Cardiac muscle cell (in vitro differentiated cells and primary cell): ENCODE data around the gene SFXN4. TPM values are rescaled to one million over a fixed set of nuclear protein-coding genes. Genes with fewer than 3 reads are reported as not detected.
"Not testable (repeated sequence)": the region's sequence is repeated elsewhere in the genome, so short reads cannot be mapped to it uniquely, and the experiment has no call there.

Source experiments
- DNase-seq, 2 donors: peaks; one replicate each; pipeline versions ENCODE4 v3.0.0 to v3.0.0-alpha.2; 2010 to 2017; ENCODE audit warnings: low read depth in 1 of 2, low spot score in 1 of 2
- H3K27ac ChIP-seq: fragments of 200-600 bp; sonication (generic); 2 replicates; pipeline ENCODE4 v1.5.1; 2016
- H3K27me3 ChIP-seq: fragments of 200-600 bp; sonication (generic); 2 replicates; pipeline ENCODE4 v1.6.0; 2016; ENCODE audit warnings: control low read depth
- H3K36me3 ChIP-seq: fragments of 200-600 bp; sonication (generic); 2 replicates; pipeline ENCODE4 v1.5.1; 2016; ENCODE audit warnings: control low read depth
- H3K4me1 ChIP-seq: fragments of 200-600 bp; sonication (generic); 2 replicates; pipeline ENCODE4 v1.8.1; 2017; ENCODE audit warnings: low read depth, mild to moderate bottlenecking, mixed run types
- H3K4me3 ChIP-seq: fragments of 200-600 bp; sonication (generic); 2 replicates; pipeline ENCODE4 v1.5.1; 2016; ENCODE audit warnings: mild to moderate bottlenecking
- H3K9me3 ChIP-seq: fragments of 200-600 bp; sonication (generic); 2 replicates; pipeline ENCODE4 v1.5.1; 2017; ENCODE audit warnings: low read depth, mild to moderate bottlenecking, control low read depth
- polyA plus RNA-seq: library from polyadenylated mRNA; unstranded; fragments of >200 nt; fragmentation: Nextera tagmentation; extraction: Ambion mirVana; gene quantifications from 2 replicates; pipeline ENCODE4 v1.2.1, GENCODE V29; 2016
- total RNA-seq: library from RNA; depleted of rRNA; stranded (reverse); fragments of >200 nt; gene quantifications from 2 replicates; pipeline ENCODE4 v1.2.3, GENCODE V29; 2016
- TF ChIP-seq, protein P1 (sequence below): IDR thresholded peaks from 2 replicates; pipeline ENCODE4 v1.5.1; 2012; ENCODE audit warnings: low read depth, mild to moderate bottlenecking, low read length

The SFXN4 gene
- total and polyA plus RNA-seq, 2 experiments from 2014 or later = 21.4 to 53.2 TPM

DNA sequence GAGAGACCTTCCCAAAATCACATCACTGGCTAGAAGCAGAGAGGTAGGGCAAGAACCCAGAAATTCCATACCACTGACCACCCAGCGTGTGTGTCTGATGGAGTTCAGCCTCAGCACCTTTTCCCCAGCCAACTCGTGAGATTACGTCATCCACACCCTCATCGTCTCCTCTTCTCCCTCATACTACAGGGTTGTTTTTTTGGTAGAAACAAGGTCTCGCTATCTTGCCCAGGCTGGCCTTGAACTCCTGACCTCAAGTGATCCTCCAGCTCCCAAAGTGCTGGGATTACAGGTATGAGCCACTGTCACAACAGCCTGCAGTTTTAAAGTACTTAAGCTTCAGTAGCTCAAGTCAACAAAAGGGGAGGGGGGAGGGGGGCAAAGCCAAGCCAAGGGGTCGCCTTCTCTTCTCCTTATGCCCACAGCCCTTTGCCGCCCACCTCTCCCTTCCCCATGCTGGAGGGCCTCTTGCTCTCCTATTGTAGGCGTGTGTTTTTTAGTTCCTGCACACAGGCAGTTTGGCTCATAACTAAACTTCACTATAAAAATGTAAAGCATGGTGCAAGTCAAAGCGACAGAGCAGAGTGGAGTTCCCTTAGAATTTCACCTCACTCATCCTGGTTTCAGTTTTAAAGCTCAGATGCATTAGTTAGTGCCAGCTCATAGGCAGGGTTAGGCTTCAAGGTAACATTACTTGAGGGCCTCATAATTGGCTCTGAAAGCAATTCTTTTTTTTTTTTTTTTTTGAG is 18.3 kb upstream of the SFXN4 start:
- Histone ChIP-seq H3K27ac (no peak overlapping the region), H3K4me1 (peaks cover 4% of the 10 kb centered on the region), H3K9me3 (no peaks in the 10 kb centered on the region), H3K4me3 (no peak overlapping the region), H3K36me3 (no peaks in the 10 kb centered on the region), H3K27me3 (no peaks in the 10 kb centered on the region)
- no peak for DNase-seq
- TF ChIP-seq, protein P1, sequence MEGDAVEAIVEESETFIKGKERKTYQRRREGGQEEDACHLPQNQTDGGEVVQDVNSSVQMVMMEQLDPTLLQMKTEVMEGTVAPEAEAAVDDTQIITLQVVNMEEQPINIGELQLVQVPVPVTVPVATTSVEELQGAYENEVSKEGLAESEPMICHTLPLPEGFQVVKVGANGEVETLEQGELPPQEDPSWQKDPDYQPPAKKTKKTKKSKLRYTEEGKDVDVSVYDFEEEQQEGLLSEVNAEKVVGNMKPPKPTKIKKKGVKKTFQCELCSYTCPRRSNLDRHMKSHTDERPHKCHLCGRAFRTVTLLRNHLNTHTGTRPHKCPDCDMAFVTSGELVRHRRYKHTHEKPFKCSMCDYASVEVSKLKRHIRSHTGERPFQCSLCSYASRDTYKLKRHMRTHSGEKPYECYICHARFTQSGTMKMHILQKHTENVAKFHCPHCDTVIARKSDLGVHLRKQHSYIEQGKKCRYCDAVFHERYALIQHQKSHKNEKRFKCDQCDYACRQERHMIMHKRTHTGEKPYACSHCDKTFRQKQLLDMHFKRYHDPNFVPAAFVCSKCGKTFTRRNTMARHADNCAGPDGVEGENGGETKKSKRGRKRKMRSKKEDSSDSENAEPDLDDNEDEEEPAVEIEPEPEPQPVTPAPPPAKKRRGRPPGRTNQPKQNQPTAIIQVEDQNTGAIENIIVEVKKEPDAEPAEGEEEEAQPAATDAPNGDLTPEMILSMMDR = no peak

DNA sequence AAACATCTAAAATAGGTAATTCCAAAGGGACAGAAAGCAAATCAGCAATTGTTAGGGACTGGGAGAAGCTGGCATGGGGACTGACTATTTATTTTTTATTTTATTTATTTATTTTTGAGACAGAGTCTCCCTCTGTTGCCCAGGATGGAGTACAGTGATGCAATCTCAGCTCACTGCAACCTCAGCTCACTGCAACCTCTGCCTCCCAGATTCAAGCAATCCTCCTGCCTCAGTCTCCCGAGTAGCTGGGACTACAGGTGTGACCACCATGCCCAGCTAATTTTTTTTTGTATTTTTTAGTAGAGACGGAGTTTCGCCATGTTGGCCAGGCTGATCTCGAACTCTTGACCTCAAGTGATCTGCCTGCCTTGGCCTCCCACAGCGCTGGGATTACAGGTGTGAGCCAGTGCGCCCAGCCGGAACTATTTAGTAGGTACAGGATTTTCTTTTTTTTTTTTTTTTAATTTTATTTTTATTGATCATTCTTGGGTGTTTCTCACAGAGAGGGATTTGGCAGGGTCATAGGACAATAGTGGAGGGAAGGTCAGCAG is 15.4 kb upstream of the SFXN4 start:
- H3K4me3 ChIP-seq, H3K4me1 ChIP-seq, H3K36me3 ChIP-seq, H3K27me3 ChIP-seq, H3K27ac ChIP-seq, DNase-seq, H3K9me3 ChIP-seq: not testable (repeated sequence)

DNA sequence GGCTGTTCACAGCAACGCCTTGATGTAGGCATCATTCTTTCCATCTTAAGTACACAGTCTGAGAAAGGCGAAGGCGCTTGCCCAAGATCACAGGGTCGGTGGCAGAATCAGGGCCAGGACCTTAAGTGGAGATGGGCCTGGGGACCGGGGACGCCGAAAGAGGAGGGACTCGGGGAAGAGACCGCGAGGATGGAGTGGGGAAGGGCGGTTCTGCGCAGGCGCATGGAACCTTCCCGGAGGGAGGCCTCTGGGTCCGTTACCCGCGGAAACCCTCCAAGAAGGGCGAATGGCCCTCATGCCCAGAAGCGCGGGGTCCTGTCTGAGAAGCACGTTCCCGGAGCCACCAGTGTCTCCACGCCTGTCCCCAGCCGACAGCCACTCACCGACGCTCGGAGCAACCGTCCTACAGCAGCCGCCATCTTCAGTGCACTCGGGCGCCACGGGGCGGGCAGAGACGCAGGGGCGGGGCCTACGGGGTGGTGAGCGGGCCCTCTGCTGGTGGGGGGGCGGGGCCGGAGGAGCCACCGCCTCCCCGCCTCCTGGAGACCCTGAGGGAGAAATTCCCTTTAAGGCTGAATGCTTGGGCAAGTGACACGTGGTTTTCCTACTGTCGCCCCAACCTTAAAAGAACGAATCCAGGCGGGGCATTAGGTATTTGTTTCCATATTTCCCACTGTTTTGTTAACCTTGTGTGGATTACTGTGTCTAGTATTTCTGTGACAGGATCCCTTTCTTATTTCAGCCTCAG is 13.0 kb upstream of the SFXN4 start, which contains the start of gene PRDX3:
Gene PRDX3 (minus strand): TSS at position 441 of the 748 bp plus-strand sequence. CDS start 22 bp downstream, at position 419.
- no peaks in the 10 kb centered on the region for H3K27me3 ChIP-seq
- H3K36me3 ChIP-seq = peaks cover 7% of the 10 kb centered on the region
- TF ChIP-seq, protein P1 = peak; percentile 14
- no peaks in the 10 kb centered on the region for H3K9me3 ChIP-seq
- H3K4me3 ChIP-seq = peak within 1 kb of the TSS; percentile 66
- H3K4me1 ChIP-seq = peaks cover 3% of the 10 kb centered on the region
- DNase-seq = peak; percentile 93 to 96
- H3K27ac ChIP-seq = peak within 1 kb of the TSS; percentile 90

DNA sequence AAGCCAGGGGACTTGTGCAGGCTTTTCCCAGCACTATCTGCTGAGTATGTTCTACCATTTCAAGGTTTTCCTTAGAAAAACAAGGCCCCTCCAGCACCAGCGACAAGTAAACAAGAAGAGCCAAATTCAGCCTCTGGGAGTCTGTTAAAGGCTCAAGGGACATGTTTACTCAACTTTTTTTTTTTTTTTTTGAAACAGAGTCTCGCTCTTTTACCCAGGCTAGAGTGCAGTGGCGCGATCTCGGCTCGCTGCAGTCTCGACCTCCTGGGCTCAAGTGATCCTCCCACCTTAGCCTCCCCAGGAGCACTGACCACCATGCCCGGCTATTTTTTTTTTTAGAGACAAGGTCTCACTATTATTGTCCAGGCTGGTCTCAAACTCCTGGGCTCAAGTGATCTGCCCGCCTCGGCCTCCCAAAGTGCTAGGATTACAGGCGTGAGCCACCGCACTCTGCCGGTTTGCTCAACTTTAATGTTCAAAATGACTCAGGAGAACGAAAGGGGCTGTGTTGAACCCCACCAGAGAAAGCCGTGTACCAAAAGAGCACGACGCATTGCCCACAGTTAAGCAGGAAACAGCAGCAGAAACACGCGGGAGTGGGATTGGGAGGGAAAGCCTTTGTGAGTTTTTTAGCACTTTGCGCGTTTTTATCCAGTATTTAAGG is 12.3 kb upstream of the SFXN4 start:
- Histone ChIP-seq H3K4me1 (peaks cover 3% of the 10 kb centered on the region), H3K27ac (peak overlapping the region; percentile 90), H3K4me3 (peak overlapping the region; percentile 66), H3K27me3 (no peaks in the 10 kb centered on the region), H3K36me3 (peaks cover 14% of the 10 kb centered on the region), H3K9me3 (no peaks in the 10 kb centered on the region)
- no peak for DNase-seq
- TF ChIP-seq, protein P1 = no peak

DNA sequence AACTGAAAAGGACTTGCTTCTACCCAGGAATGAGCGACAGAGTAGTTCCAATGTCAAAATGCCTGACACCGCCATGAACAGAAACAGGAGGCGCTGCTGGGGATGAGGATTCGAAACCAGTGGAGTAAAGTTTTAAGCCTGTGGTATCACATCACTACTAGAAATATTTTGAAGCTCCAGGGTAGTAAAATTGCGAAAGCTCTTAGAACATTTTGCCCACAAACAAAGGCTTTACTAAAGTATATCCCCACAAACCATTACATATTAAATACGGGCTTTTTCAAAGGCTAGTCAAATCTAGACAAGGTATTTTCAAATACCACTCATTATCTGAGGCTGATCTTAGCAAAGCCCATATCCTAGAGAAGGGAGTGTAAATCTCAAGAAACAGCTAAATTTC is 10.7 kb upstream of the SFXN4 start:
- TF ChIP-seq, protein P1 = no peak
- Histone ChIP-seq H3K27me3 (no peaks in the 10 kb centered on the region), H3K4me1 (peaks cover 3% of the 10 kb centered on the region), H3K4me3 (no peak overlapping the region), H3K27ac (no peak overlapping the region), H3K9me3 (no peaks in the 10 kb centered on the region), H3K36me3 (peaks cover 28% of the 10 kb centered on the region)
- DNase-seq = peak in 1 of 2 donors; percentile 40
